HG03432 (cell line): ENCODE measurements around the gene ZEB1.

Experiments
- ATAC-seq: cut with Tn5 transposase; IDR thresholded peaks from one replicate; pipeline ENCODE4 v1.9.1; 2021; ENCODE audit warnings: mild to moderate bottlenecking, moderate library complexity; ENCODE audit not compliant: unreplicated experiment

The ZEB1 gene

DNA sequence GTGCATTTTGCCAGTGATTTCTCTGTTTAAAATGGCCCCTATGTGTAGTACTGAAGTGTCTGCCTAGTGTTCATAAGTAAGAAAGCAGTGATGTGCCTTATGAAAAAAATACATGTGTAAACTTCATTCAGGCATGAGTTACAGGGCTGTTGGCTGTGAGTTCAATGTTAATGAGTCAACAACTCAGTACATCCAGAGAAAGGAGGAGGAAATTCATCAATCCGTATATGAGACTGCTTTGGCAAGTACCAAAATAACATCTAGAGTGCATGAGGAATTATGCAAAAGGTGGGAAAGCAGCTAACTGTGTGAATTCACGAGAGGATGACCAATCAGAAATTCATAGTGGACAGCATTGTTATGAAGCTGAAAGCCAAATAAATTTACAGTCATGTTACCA, 255.6 kb downstream of the ZEB1 start:
- ATAC-seq = no peak

DNA sequence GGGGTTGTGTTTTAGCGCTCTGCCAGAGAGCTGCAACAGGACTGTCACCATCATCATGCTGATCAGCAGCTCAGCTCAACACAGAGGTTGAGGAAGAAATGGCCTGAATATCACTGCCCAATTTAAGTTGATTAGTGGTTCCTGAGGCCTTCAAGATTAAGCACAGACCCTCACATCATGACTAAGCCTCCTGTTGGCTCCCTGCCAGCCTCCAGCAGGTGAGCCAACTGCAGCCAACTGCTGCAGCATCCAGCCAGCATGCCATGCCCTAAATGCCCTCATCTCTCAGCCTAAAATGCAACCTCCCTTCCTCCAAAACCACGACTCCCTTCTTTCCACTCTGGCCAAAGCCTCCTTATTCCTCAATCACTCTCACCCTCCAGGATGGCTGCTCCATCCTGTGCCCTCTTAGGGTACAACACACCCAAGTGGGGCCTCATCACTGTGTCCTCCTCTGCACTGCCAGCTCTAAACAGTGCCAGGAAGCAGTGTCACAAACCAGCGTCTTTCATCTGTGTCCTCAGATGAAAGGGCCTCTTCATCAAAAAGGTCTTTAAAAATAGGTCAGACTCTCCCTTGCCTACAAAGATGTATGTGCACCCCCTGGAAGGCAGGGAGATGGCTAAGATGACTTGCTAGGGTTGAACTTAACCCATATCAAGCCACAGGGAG, 259.3 kb downstream of the ZEB1 start:
- ATAC-seq = no peak

DNA sequence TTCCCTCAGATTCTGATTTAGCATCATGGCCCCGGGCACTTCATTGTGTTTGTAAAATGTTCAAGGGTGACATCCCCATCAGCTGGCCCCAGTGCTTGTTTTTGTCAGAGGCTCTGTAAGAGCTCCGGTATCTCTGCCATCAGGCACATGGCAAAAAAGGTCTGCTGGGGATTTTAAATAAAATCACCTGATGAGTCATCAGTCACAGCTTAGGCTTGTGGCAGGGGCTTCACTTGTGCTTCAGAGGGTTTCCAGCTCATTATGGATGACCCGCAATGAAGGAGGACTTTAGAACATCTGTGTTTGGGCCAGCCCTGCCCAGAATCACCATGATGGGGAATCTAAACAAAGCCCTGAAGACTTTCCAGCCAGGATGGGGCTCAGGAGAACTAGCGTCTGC, 259.9 kb downstream of the ZEB1 start:
- no peak for ATAC-seq
